ENCODE results near the gene PRODH2. TPM values are rescaled to one million over a fixed set of nuclear protein-coding genes. Genes with fewer than 3 reads are reported as not detected.

The PRODH2 gene
- total RNA-seq, 3 donors from 2014 or later, result not detected

DNA sequence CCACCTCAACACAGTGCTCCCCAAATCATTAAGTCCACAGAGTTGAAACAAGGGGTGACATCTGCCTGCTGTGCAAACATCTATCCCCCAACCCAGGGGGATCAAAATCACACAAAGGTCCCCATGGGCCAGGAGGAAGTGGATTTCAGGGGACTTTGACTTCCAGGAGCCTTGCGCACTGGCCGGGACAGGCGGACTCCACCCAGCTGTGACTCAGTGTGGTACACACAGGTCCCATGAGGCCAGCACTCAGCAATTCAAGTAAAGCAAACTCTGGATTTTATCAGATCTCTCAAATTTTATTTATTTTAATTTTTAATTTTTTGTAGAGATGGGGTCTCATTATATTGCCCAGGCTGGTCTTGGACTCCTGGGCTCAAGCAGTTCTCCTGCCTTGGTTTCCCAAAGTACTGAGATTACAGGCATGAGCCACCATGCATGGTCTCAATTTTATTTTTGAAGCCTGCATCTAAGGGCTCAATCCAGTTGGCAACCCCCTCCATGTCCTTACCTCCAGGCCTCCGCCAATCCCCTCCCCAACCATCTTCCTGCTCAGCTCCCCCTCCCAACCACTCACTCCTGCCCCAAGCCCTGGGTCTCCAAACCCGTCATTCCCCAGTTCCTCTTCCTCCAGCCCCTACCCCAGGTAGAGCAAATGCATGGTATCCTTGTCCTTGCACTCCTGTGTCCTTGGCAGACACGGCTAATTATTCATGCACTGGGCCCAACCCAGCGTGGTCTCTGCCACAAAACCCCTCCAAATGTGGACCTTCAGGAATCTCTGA lies 19.1 kb downstream of the PRODH2 start:
- Mint-ChIP-seq H3K36me3 (ENCODE audit: insufficient read depth) (no peaks in the 10 kb centered on the region), H3K4me1 (ENCODE audit: low read depth) (no peaks in the 10 kb centered on the region), H3K4me3 (no peak overlapping the region), H3K9me3 (no peaks in the 10 kb centered on the region), H3K27me3 (ENCODE audit: low read depth) (peaks cover 31% of the 10 kb centered on the region)
- DNase-seq, result no peak
- ATAC-seq, result no peak

DNA sequence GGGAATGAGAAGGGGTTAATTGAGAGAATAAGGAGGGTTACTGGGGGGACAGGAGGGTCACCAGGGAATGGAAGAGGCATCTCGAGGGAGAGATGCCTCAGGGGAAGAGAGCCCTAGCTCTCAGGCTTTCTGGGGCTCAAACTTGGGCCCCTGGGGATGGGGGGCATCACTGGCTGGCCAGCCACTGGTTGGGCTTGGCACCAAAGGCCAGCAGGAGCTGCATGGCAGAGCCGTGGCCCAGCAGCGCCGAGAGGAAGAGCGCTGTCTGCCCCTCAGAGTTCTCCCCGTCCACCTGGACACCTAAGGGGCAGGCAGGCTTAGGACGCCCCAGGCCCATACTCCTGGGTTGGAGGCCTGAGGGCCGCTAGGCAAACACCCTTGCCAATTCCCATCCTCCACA lies 19.8 kb downstream of the PRODH2 start:
- H3K9me3 Mint-ChIP-seq, result no peaks in the 10 kb centered on the region
- H3K4me3 Mint-ChIP-seq, result no peak overlapping the region
- H3K4me1 Mint-ChIP-seq (ENCODE audit: low read depth), result no peaks in the 10 kb centered on the region
- DNase-seq (no peak), ATAC-seq (no peak)
- H3K27me3 Mint-ChIP-seq (ENCODE audit: low read depth), result peaks cover 26% of the 10 kb centered on the region
- no peaks in the 10 kb centered on the region for H3K36me3 Mint-ChIP-seq (ENCODE audit: insufficient read depth)

DNA sequence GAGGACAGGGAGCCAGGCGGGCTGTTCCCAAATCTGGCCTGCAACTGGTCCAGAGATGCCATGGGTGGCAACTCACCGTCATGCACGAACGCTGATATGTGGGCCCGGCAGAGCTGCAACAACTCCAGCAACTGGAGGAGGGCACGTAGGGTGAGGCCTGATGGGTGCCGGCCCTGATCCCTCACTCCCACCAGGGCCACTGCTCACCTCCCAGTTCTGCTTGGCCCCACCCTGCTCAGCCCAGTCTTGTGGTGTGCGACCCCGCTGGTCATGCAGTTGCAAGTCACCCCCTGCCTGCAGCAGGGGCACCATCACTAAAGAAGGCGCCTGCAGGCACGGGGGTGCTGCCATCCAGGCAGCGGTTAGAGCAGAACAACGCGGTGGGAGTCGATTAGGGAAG lies 20.3 kb downstream of the PRODH2 start:
- ATAC-seq, result no peak
- no peaks in the 10 kb centered on the region for H3K36me3 Mint-ChIP-seq (ENCODE audit: insufficient read depth)

DNA sequence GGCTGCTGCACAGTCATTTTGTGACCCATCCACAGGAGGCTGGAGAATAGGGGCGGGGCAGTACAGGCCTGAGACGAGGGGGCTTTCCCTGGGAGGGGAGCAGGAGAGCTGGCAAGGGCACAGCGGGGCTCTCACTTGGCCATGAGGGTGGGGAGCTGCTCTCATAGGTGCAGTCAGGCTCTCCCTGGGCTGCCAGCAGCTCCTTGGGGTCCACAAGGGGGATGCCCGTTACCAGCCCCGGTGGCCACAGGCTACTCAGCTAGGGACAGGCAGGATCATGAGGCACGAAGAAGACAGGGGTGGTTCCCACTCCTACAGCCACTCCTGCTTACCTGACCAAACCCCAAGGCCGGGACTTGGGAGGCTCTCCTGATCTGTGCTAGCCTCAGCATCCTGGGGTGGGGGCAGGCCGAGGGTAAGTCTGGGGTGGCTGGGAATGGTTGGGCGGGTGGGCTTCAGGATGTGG lies 20.8 kb downstream of the PRODH2 start:
- DNase-seq (no peak), ATAC-seq (no peak)
- no peaks in the 10 kb centered on the region for H3K4me1 Mint-ChIP-seq (ENCODE audit: low read depth)
- no peaks in the 10 kb centered on the region for H3K36me3 Mint-ChIP-seq (ENCODE audit: insufficient read depth)
- no peak overlapping the region for H3K4me3 Mint-ChIP-seq
- H3K27me3 Mint-ChIP-seq (ENCODE audit: low read depth), result peaks cover 17% of the 10 kb centered on the region
- no peaks in the 10 kb centered on the region for H3K9me3 Mint-ChIP-seq

More for the DNA sequence above, 20.3 kb downstream of the PRODH2 start:
- H3K27me3 Mint-ChIP-seq (ENCODE audit: low read depth), result peaks cover 21% of the 10 kb centered on the region
- no peaks in the 10 kb centered on the region for H3K9me3 Mint-ChIP-seq
- no peak overlapping the region for H3K4me3 Mint-ChIP-seq
- H3K4me1 Mint-ChIP-seq (ENCODE audit: low read depth), result no peaks in the 10 kb centered on the region
- no peak for DNase-seq

DNA sequence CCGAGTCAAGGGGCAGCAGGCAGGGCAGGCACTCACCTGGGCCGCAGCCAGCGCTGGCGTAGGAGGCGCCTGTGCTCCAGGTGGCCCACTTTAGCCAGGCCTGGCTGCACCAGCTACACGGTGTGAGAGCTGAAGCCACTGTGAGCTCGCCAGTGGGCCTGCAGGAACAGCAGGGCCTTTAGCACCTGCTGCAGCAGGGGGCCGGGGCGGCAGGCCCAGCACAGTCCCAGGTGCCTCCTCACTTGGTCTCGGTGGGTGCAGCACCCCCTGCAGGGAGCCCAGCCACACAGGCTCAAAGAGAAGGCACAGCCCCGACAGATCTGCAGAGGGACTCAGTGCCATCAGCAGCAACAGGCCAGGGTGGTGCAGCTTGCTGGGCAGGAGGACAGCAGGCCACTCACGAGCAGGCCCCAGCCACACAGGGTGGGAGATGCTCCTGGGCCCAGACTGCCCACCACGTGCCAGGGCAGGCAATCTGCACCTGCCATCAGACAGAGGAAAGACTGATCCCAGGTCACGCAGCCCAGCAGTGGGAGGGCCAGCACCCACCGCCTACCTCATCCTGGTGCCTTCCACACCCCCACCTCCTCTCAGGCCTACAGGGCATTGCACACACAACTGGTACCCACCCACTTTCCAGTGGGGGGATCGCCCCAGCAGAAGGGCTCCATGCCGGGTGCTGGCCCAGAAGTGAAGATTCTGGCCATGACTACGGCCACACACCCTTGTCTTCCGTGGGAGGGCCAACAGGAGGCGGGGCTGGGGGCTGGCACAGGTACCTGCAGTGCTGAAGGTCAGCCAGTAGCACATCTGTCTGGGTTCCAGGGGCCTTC lies 21.4 kb downstream of the PRODH2 start:
- no peaks in the 10 kb centered on the region for H3K4me1 Mint-ChIP-seq (ENCODE audit: low read depth)
- ATAC-seq, result peak; percentile 27 to 49

DNA sequence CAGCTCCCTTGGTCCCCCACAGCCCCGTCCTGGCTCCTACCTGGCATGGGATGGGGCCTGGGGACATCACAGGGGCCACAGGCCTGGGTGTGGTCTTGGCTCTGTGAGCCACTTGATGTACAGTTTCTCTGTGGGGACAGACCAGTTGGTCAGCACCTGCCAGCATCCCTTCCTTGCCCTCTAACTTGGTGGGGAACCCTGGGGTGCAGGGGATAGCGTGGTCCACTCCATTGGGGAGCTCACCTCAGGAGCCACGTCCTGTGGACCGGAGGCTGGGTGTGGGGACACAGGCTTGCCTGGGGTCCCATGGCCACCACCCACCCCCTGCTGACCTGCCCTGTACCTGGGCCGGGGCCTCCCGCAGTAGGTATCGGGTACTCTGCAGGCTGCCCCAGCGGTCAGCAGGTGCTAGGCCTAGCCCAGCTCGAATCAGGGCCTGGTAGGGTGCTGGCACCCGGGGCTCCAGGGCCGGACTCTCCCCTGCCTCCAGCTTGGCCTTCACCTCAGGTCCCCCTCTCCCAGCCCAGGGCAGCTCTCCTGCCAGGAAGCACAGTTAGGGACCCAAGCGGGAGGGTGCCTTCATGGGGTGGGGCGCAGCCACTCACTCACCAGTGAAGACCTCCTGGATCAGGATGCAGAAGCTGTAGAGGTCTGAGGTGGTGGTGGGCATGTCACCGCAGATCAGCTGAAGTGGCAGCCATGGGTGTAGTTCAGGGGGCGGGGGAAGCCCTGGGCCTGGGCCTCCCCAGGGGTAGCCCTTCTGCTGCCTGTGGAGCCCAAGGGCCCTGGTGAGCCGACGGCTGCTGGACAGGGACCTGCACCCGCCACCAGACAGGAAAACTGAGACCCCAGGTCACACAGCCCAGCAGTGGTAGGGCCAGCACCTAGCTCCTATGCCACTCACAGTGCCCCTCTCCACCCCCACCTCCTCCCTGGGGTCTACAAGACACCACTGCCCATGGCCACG lies 22.4 kb downstream of the PRODH2 start:
- Mint-ChIP-seq H3K9me3 (no peaks in the 10 kb centered on the region), H3K36me3 (ENCODE audit: insufficient read depth) (no peaks in the 10 kb centered on the region), H3K4me3 (no peak overlapping the region), H3K27me3 (ENCODE audit: low read depth) (peaks cover 5% of the 10 kb centered on the region), H3K4me1 (ENCODE audit: low read depth) (no peaks in the 10 kb centered on the region)
- DNase-seq (no peak), ATAC-seq (no peak)

More for the DNA sequence above, 21.4 kb downstream of the PRODH2 start:
- H3K36me3 Mint-ChIP-seq (ENCODE audit: insufficient read depth), result no peaks in the 10 kb centered on the region
- H3K9me3 Mint-ChIP-seq, result no peaks in the 10 kb centered on the region
- H3K4me3 Mint-ChIP-seq, result no peak overlapping the region
- no peak for DNase-seq
- peaks cover 10% of the 10 kb centered on the region for H3K27me3 Mint-ChIP-seq (ENCODE audit: low read depth)

DNA sequence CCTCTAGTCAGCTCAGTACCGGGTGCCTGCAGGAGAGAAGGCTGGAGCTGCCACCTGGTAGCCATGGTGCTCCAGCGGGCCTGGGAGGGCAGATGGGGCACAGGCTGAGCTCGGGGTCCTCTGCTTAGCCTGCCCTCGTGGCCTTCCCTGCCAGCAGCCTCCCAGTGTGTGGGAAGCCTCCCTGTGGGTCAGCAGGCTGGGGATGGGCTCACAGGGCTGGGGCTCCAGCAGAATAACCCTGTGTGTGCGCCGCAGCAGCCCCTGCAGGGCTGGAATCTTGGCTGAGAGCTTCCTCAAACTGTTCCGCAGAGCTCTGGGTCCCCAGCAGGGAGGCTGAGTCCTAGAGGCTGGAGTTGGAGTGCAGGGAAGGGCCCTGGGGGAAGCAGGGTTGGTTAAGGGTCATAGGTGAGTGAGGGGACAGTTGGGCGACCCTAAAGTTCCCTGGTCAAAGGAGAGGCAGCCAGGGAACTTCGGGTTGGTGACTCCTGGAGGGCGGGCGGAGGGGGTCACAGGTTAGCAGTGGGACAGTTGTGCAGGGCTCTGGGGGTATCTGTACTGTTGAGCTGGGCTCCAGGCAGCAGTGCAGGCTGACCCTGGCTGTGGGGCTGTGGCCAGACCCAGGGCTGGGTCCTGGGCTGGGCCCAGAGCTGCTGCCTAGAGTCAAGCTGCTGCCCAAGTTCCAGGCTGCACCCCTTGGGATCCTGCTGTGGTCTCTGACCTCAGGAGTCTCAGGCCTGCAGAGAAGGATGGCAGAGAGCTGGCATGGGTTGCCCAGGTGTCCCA lies 23.3 kb downstream of the PRODH2 start:
- Mint-ChIP-seq H3K4me3 (no peak overlapping the region), H3K36me3 (ENCODE audit: insufficient read depth) (no peaks in the 10 kb centered on the region), H3K4me1 (ENCODE audit: low read depth) (no peaks in the 10 kb centered on the region), H3K27me3 (ENCODE audit: low read depth) (peaks cover 5% of the 10 kb centered on the region), H3K9me3 (no peaks in the 10 kb centered on the region)
- ATAC-seq (no peak), DNase-seq (no peak)

DNA sequence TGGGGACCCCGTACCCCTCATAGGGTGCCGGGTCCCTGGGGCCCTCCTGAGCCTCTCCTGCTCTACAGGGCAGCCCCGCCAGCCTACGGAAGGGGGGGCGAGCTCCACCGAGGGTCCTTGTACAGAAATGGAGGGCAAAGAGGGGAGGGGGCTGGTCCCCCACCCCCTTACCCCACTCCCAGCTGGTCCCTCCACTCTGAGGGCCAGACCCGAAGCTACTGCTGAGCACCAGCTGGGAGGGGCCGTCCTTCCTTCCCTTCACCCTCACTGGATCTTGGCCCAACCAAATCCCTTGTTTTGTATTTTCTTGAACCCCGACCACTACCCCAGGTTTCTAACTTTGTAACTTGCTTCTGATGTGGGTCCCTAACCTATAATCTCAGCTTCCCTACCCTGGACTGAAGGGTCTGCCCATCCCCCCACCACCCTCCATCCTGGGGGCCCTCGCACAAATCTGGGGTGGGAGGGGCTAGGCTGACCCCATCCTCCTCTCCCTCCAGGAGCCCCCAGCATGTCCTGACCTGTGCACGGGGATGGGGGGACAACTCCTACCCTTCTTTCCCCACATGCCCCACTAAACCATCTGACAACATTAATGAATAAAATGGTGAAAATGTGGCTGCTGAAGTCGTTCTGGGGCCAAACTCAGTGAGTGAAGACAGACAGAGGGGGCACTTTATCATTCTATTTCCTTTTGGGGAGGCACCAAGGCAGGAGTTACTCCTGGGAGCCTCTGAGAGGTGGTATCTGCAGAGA lies 24.3 kb downstream of the PRODH2 start:
- H3K4me1 Mint-ChIP-seq (ENCODE audit: low read depth), result no peaks in the 10 kb centered on the region
- H3K27me3 Mint-ChIP-seq (ENCODE audit: low read depth), result no peaks in the 10 kb centered on the region
- no peak for DNase-seq
- H3K36me3 Mint-ChIP-seq (ENCODE audit: insufficient read depth), result peaks cover under 1% of the 10 kb centered on the region
- no peak overlapping the region for H3K4me3 Mint-ChIP-seq
- ATAC-seq, result no peak
- no peaks in the 10 kb centered on the region for H3K9me3 Mint-ChIP-seq

DNA sequence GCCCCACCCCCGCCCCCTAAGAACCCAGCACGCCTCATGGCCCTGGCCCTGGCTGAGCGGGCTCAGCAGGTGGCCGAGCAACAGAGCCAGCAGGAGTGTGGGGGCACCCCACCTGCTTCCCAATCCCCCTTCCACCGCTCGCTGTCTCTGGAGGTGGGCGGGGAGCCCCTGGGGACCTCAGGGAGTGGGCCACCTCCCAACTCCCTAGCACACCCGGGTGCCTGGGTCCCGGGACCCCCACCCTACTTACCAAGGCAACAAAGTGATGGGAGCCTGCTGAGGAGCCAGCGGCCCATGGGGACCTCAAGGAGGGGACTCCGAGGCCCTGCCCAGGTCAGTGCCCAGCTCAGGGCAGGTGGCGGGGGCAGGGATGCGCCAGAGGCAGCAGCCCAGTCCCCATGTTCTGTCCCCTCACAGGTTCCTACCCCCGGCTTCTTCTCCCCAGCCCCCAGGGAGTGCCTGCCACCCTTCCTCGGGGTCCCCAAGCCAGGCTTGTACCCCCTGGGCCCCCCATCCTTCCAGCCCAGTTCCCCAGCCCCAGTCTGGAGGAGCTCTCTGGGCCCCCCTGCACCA lies 25.3 kb downstream of the PRODH2 start:
- Mint-ChIP-seq H3K4me1 (ENCODE audit: low read depth) (no peaks in the 10 kb centered on the region), H3K9me3 (no peaks in the 10 kb centered on the region), H3K27me3 (ENCODE audit: low read depth) (no peaks in the 10 kb centered on the region), H3K36me3 (ENCODE audit: insufficient read depth) (peaks cover 7% of the 10 kb centered on the region), H3K4me3 (no peak overlapping the region)
- ATAC-seq (no peak), DNase-seq (no peak)

DNA sequence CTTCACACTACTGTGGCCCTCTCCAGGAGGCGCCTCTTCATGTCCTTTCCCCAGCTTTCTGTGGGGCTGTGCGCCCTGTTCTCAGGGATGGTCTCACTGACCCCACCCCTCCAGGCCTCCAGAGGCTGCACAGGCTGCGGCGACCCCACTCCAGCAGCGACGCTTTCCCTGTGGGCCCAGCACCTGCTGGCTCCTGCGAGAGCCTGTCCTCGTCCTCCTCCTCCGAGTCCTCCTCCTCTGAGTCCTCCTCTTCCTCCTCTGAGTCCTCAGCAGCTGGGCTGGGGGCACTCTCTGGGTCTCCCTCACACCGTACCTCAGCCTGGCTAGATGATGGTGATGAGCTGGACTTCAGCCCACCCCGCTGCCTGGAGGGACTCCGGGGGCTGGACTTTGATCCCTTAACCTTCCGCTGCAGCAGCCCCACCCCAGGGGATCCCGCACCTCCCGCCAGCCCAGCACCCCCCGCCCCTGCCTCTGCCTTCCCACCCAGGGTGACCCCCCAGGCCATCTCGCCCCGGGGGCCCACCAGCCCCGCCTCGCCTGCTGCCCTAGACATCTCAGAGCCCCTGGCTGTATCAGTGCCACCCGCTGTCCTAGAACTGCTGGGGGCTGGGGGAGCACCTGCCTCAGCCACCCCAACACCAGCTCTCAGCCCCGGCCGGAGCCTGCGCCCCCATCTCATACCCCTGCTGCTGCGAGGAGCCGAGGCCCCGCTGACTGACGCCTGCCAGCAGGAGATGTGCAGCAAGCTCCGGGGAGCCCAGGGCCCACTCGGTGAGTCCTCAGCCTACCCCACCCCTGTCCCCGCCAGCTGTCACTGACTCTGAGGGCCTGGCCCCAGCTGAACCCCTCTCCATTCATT lies 26.1 kb downstream of the PRODH2 start:
- no peak for DNase-seq
- H3K27me3 Mint-ChIP-seq (ENCODE audit: low read depth), result no peaks in the 10 kb centered on the region
- no peak overlapping the region for H3K4me3 Mint-ChIP-seq
- H3K36me3 Mint-ChIP-seq (ENCODE audit: insufficient read depth), result peaks cover 10% of the 10 kb centered on the region
- ATAC-seq, result no peak
- no peaks in the 10 kb centered on the region for H3K4me1 Mint-ChIP-seq (ENCODE audit: low read depth)
- no peaks in the 10 kb centered on the region for H3K9me3 Mint-ChIP-seq

DNA sequence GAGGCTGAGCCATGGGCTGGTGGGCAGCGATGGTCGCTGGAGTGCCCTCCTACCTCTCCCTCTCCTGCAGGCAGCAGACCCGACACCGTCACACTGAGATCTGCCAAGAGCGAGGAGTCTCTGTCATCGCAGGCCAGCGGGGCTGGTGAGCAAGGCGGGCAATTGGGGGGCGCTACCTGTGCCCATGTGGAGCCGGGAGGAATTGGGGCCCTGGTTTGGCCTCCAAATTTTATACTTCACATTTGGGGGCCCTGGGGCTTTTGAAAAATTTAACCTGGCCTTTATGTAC lies 27.4 kb downstream of the PRODH2 start:
- Mint-ChIP-seq H3K27me3 (ENCODE audit: low read depth) (no peaks in the 10 kb centered on the region), H3K4me3 (no peak overlapping the region), H3K36me3 (ENCODE audit: insufficient read depth) (peaks cover 11% of the 10 kb centered on the region), H3K9me3 (no peaks in the 10 kb centered on the region), H3K4me1 (ENCODE audit: low read depth) (no peaks in the 10 kb centered on the region)
- DNase-seq (no peak), ATAC-seq (no peak)
